GM12878 (cell line): ENCODE data around the gene ST7. TPM values are rescaled to one million over a fixed set of nuclear protein-coding genes. Genes with fewer than 3 reads are reported as not detected.

Experiments used
- ATAC-seq: fragments of 200-7000 bp; cut with Tn5 transposase; 3 replicates; pipeline ENCODE4 v1.9.1; 2020; ENCODE audit warnings: mild to moderate bottlenecking, moderate library complexity
- BruUV-seq: library from RNA; stranded (reverse); fragments of 400-500 nt; replicated peaks from 2 replicates; lab custom pipeline; 2021; lab: Mats Ljungman, UMichigan
- CTCF ChIA-PET: fragments of 300-600 bp; sonication (Branson Sonifier 250); formaldehyde crosslinking; extraction: SDS; loops from one replicate; lab custom pipeline; 2021; ENCODE audit warnings: inconsistent platforms; lab: Yijun Ruan, JAX
- POLR2A ChIA-PET: fragments of 350-600 bp; formaldehyde crosslinking; extraction: SDS; loops from one replicate; lab custom pipeline; 2021; ENCODE audit warnings: inconsistent platforms; lab: Charles Lee
- RAD21 ChIA-PET: fragments of 300-600 bp; sonication (Branson Sonifier 250); formaldehyde crosslinking; loops from one replicate; lab custom pipeline; 2023; ENCODE audit warnings: antibody characterized with exemption; ENCODE audit not compliant: unreplicated experiment; lab: Charles Lee
- SMC1A ChIA-PET: fragments of 300-600 bp; sonication (Branson Sonifier 250); formaldehyde crosslinking; loops from one replicate; lab custom pipeline; 2023; ENCODE audit not compliant: unreplicated experiment, uncharacterized antibody; lab: Charles Lee
- DNase-seq: peaks from one replicate; pipeline ENCODE4 v3.0.0-alpha.2; 2011; ENCODE audit warnings: low read depth, low spot score
- FAIRE-seq: peaks from 3 replicates; lab custom pipeline; 2011; peaks lifted over from hg19 to GRCh38; lab: Jason Lieb, UNC
- H2AFZ ChIP-seq: 2 replicates; pipeline ENCODE4 v1.6.0; 2011; ENCODE audit warnings: low read depth, low read length, control low read depth; ENCODE audit not compliant: control insufficient read depth
- H3K27ac ChIP-seq: 2 replicates; pipeline ENCODE4 v1.5.1; 2011; ENCODE audit warnings: control low read depth; ENCODE audit not compliant: control insufficient read depth, insufficient read depth
- H3K27me3 ChIP-seq, 2 experiments: replicated peaks in 1 of 2; 2 replicates each; pipeline versions ENCODE4 v1.6.0 to v1.6.1; 2011; ENCODE audit warnings: low read length in 1 of 2; ENCODE audit not compliant: control insufficient read depth in 2 of 2, insufficient read depth in 2 of 2
- H3K36me3 ChIP-seq, 2 experiments: 2 replicates each; pipeline ENCODE4 v1.5.1; 2011; ENCODE audit warnings: low read length in 1 of 2; ENCODE audit not compliant: control insufficient read depth in 2 of 2, insufficient read depth in 2 of 2
- H3K4me1 ChIP-seq: 2 replicates; pipeline ENCODE4 v1.6.1; 2011; ENCODE audit warnings: mild to moderate bottlenecking, low read length, moderate library complexity, mixed read lengths; ENCODE audit not compliant: control insufficient read depth, insufficient read depth
- H3K4me2 ChIP-seq: 2 replicates; pipeline ENCODE4 v1.6.0; 2011; ENCODE audit warnings: control low read depth; ENCODE audit not compliant: control insufficient read depth, insufficient read depth
- H3K4me3 ChIP-seq: fragments of 200-600 bp; sonication (generic); 2 replicates; pipeline ENCODE4 v1.5.1; 2016
- H3K79me2 ChIP-seq: 2 replicates; pipeline ENCODE4 v1.6.0; 2011; ENCODE audit warnings: low read length; ENCODE audit not compliant: control insufficient read depth, insufficient read depth
- H3K9ac ChIP-seq: 2 replicates; pipeline ENCODE4 v1.8.0; 2011; ENCODE audit warnings: low read length, control low read depth, mixed read lengths; ENCODE audit not compliant: control insufficient read depth, insufficient read depth
- H3K9me3 ChIP-seq: replicated peaks from 3 replicates; pipeline ENCODE4 v1.5.1; 2011; ENCODE audit warnings: mild to moderate bottlenecking, low read length; ENCODE audit not compliant: control insufficient read depth, insufficient read depth
- H4K20me1 ChIP-seq: 2 replicates; pipeline ENCODE4 v1.6.0; 2011; ENCODE audit not compliant: control insufficient read depth, insufficient read depth
- ATF7 ChIP-seq: fragments of 450-650 bp; IDR thresholded peaks from 2 replicates; pipeline ENCODE4 v1.6.1; 2016; ENCODE audit warnings: low read depth, mild to moderate bottlenecking
- CEBPB ChIP-seq, 2 experiments: fragments of 150-350 bp in 1 of 2; IDR thresholded peaks; 2 replicates each; pipeline ENCODE4 v1.6.1; 2012 to 2014; ENCODE audit warnings: low read depth in 2 of 2, low read length in 2 of 2, borderline replicate concordance in 1 of 2, inconsistent platforms in 1 of 2
- CHD2 ChIP-seq: IDR thresholded peaks from 2 replicates; pipeline ENCODE4 v1.6.1; 2011; ENCODE audit warnings: low read depth, low read length, improper control_type of control experiment, borderline replicate concordance
- EED ChIP-seq: sonication (generic); IDR thresholded peaks from 2 replicates; pipeline ENCODE4 v1.6.1; 2016; ENCODE audit warnings: antibody characterized with exemption, low read depth
- EZH2 ChIP-seq: IDR thresholded peaks from 2 replicates; pipeline ENCODE4 v1.6.1; 2012; ENCODE audit warnings: low read depth, mild to moderate bottlenecking, control low read depth, inconsistent platforms, low read length, borderline replicate concordance; ENCODE audit not compliant: control insufficient read depth
- GABPA ChIP-seq: IDR thresholded peaks from 2 replicates; pipeline ENCODE4 v1.6.1; 2014; ENCODE audit warnings: antibody characterized with exemption, low read depth, mild to moderate bottlenecking, inconsistent platforms
- HDAC2 ChIP-seq: fragments of 200-600 bp; sonication (generic); IDR thresholded peaks from 2 replicates; pipeline ENCODE4 v1.6.1; 2017
- JUNB ChIP-seq: IDR thresholded peaks from 2 replicates; pipeline ENCODE4 v1.6.1; 2016; ENCODE audit warnings: antibody characterized with exemption, mild to moderate bottlenecking
- MTA3 ChIP-seq: IDR thresholded peaks from 2 replicates; pipeline ENCODE4 v1.6.1; 2012; ENCODE audit warnings: low read length, inconsistent platforms, borderline replicate concordance
- NR2F1 ChIP-seq: fragments of 450-650 bp; conservative IDR thresholded peaks from 2 replicates; pipeline ENCODE4 v1.6.1; 2017; ENCODE audit warnings: mild to moderate bottlenecking
- PAX5 ChIP-seq: IDR thresholded peaks from 2 replicates; pipeline ENCODE4 v1.6.1; 2011; ENCODE audit warnings: low read depth, low read length, borderline replicate concordance
- RBBP5 ChIP-seq: fragments of 200-600 bp; sonication (generic); conservative IDR thresholded peaks from 2 replicates; pipeline ENCODE4 v1.6.1; 2016
- RFX5 ChIP-seq: IDR thresholded peaks from 2 replicates; pipeline ENCODE4 v1.6.1; 2011; ENCODE audit warnings: low read depth, low read length, improper control_type of control experiment
- SMC3 ChIP-seq: IDR thresholded peaks from 2 replicates; pipeline ENCODE4 v1.6.1; 2011; ENCODE audit warnings: low read length, improper control_type of control experiment, borderline replicate concordance
- SP1 ChIP-seq: IDR thresholded peaks from one replicate; pipeline ENCODE4 v1.6.1; 2011; ENCODE audit warnings: low read depth, low read length
- SRF ChIP-seq, 2 experiments: IDR thresholded peaks; 2 replicates each; pipeline ENCODE4 v1.6.1; 2011; ENCODE audit warnings: low read depth in 2 of 2, low read length in 2 of 2, mild to moderate bottlenecking in 1 of 2, moderate library complexity in 1 of 2
- WGBS: methylation state at CpG from one replicate; pipeline ENCODE4 v1.1.6; 2016; ENCODE audit warnings: low lambda C conversion rate; ENCODE audit not compliant: insufficient replicate concordance, insufficient coverage; ENCODE audit errors: missing lambda C conversion rate; 5-methylcytosine and 5-hydroxymethylcytosine counted together
- in situ Hi-C: fragments of 300-500 bp; cut with MboI; formaldehyde crosslinking; loops from 9 replicates; pipeline ENCODE4 v1.14.3; 2018; ENCODE audit warnings: mixed read lengths
- intact Hi-C: fragments of 100-400 bp; cut with micrococcal nuclease; formaldehyde crosslinking; loops from one replicate; pipeline ENCODE4 v1.14.2; 2022; ENCODE audit not compliant: unreplicated experiment
- polyA plus RNA-seq, 11 experiments: library from polyadenylated mRNA; depleted of rRNA in 4 of 11; unstranded in 6 of 11; stranded (reverse) in 5 of 11; fragments of >200 nt; fragmentation: Nextera tagmentation in 4 of 11; fragmentation: Illumina TruSeq in 1 of 11; extraction: Ambion mirVana in 4 of 11; extraction: Trizol in 1 of 11; gene quantifications; 1 replicate in 1 of 11; 2 replicates in 10 of 11; pipeline versions ENCODE4 v1.2.1 to v1.2.3, GENCODE V29; 2011 to 2016; ENCODE audit warnings: inconsistent platforms in 2 of 11, missing spikeins in 2 of 11, low read depth in 1 of 11
- total RNA-seq, 4 experiments: library from RNA; depleted of rRNA in 3 of 4; stranded (reverse); fragments of >200 nt in 3 of 4; fragmentation: Illumina TruSeq in 1 of 4; extraction: Trizol in 1 of 4; gene quantifications; 2 replicates each; pipeline versions ENCODE4 v1.2.1 to v1.2.3, GENCODE V29; 2013 to 2021

The ST7 gene
- total and polyA plus RNA-seq, 10 of the 15 experiments (the other 5 are each of a cell fraction or from before 2014, with no cell fraction given): 27.7 to 76.4 (median 53.6) TPM

GRCh38 chr7:117137868-117138267 lies 184.6 kb downstream of the ST7 start:
- ATAC-seq (no peak), DNase-seq (no peak), FAIRE-seq (no peak)
- no peak overlapping the region for H3K4me2 ChIP-seq
- no TSS peak for BruUV-seq
- no peaks in the 10 kb centered on the region for H3K27me3 ChIP-seq
- TF ChIP-seq ATF7 (no peak), SRF (IDR thresholded peaks at IDR 0.05; ENCODE audit: low read depth in 2 of 2, low read length in 2 of 2) (no peak)
- H3K9me3 ChIP-seq: no peaks in the 10 kb centered on the region
- H3K4me1 ChIP-seq: peaks cover 9% of the 10 kb centered on the region; the same call in 1 of the 2 replicates
- no peak overlapping the region for H2AFZ ChIP-seq
- no peak overlapping the region for H3K9ac ChIP-seq
- intact Hi-C loops (no loop called here), in situ Hi-C loops (no loop called here)
- ChIA-PET SMC1A (interaction anchor here (1.0 to 1.5 kb wide), 3 partner anchors 10 to 156 kb away, joined by 3 to 4 read pairs (median 3); no protein-coding TSS in a partner anchor), POLR2A (no interaction called here), CTCF (interaction anchor here (0.8 kb wide), 1 partner anchor 207 kb away, joined by 4 read pairs; no protein-coding TSS in a partner anchor), RAD21 (no interaction called here)
- no peaks in the 10 kb centered on the region for H4K20me1 ChIP-seq
- no peaks in the 10 kb centered on the region for H3K79me2 ChIP-seq
- H3K4me3 ChIP-seq: no peak overlapping the region
- H3K36me3 ChIP-seq: peaks cover 8 to 40% of the 10 kb centered on the region in 2 experiments
- 100% methylated on average over 3 of the region's 3 CpGs for WGBS
- no peak overlapping the region for H3K27ac ChIP-seq

GRCh38 chr7:117138495-117138894 lies 185.2 kb downstream of the ST7 start:
- BruUV-seq: no TSS peak

More at GRCh38 chr7:117138495-117138894, 185.2 kb downstream of the ST7 start:
- H3K9ac ChIP-seq: no peak overlapping the region
- H3K27ac ChIP-seq: no peak overlapping the region
- peaks cover 9% of the 10 kb centered on the region; the same call in 1 of the 2 replicates for H3K4me1 ChIP-seq
- intact Hi-C loops: no loop called here
- POLR2A ChIA-PET: no interaction called here
- H4K20me1 ChIP-seq: no peaks in the 10 kb centered on the region
- ATAC-seq (no peak), FAIRE-seq (no peak), DNase-seq (no peak)
- RAD21 ChIA-PET: no interaction called here
- no peak overlapping the region for H2AFZ ChIP-seq
- CTCF ChIA-PET: interaction anchor here (0.7 to 0.8 kb wide), 2 partner anchors 153 to 208 kb away, joined by 3 to 4 read pairs; no protein-coding TSS in a partner anchor
- WGBS: 98% methylated on average over 3 of the region's 3 CpGs
- TF ChIP-seq PAX5 (no peak), CHD2 (no peak), JUNB (no peak), RBBP5 (no peak), EZH2 (no peak), GABPA (no peak), RFX5 (no peak), MTA3 (no peak), EED (no peak), HDAC2 (no peak), CEBPB (IDR thresholded peaks at IDR 0.05; ENCODE audit: borderline replicate concordance in 1 of 2, low read depth in 2 of 2, low read length in 2 of 2) (no peak), SP1 (no peak), NR2F1 (no peak), SMC3 (no peak)
- TF ChIP-seq, all 136 proteins: peak for 0
- Histone ChIP-seq H3K9me3 (no peaks in the 10 kb centered on the region), H3K79me2 (no peaks in the 10 kb centered on the region), H3K36me3 (peaks cover 8 to 43% of the 10 kb centered on the region in 2 experiments), H3K27me3 (no peaks in the 10 kb centered on the region), H3K4me3 (no peak overlapping the region), H3K4me2 (no peak overlapping the region)
- in situ Hi-C loops: no loop called here
- SMC1A ChIA-PET: interaction anchor here (1.1 to 1.5 kb wide), 2 partner anchors 11 to 157 kb away, joined by 3 to 4 read pairs; no protein-coding TSS in a partner anchor
